Iris pigment epithelial cell (primary cell): ENCODE results near the gene GORASP1.

Experiments
- DNase-seq: peaks from one replicate; pipeline ENCODE4 v3.0.0-alpha.2; 2011; ENCODE audit warnings: low read depth

The GORASP1 gene

DNA sequence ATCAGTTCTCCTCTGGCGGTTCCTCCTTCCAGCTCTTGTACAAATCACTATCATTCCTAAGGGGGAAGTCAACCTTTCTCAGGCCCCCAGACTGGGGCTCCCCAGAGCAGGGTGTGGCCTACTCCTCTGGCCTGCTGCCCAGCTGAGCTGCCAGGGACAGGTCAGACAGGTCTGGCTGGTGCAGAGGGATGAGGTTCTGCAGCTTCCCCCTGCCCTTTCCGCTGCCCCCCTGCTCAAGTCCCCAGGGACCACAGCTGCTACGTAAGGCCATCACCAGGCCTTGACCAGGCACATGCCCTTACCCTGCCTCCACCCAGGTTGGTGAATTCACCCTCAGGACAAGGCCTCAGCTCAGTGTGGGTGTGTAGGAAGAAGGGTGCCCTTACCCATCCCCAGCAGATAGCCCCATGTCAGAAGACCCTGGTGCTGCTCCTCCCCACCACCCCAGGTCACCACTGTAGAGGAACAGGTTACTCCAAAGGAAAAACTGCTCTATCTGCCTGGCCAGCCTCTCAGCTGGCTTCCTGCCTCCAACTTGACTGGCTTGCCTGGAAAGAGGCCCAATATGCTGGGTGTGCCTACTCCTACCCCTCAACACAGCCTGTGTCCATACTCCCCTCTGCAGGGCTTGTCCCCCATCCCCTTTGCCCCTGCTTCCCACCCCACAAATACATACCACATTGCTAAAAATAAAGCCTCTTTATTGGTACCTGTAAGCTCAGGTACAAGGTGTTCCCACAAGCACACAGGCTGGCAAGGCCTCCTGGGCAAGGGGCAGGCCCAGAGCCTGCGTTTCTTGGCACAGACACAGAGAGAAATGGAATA lies 34.0 kb upstream of the GORASP1 start:
- peak; percentile 63 for DNase-seq

DNA sequence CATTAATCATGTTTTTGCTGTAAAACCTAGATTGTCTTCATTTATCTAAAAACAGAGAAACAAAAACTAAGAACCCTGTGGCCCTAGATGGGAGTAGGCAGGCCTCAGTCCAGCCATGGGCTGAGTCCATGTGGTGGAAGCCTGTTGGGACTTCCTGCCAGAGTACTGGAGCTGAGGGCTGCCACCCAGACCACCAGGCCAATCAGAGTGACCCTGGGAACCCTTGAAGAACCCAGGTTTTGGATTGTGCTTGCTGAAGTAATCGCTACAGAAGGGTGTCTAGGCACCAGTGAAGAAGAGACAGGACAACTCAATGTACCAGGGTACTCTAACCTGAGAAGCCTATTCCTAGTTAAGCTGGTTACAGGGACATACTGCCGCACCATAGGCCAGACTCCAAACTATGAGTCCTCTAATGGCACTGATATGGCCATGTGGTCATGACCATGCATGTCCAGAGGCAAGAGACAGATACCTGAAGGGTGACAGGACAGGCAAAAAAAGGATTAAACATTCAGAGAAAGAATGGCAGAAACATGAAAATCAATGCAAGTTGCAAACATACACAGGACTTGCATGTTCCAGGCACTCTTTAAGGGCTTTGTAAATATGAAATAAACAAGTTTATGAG lies 33.0 kb upstream of the GORASP1 start:
- DNase-seq = no peak

DNA sequence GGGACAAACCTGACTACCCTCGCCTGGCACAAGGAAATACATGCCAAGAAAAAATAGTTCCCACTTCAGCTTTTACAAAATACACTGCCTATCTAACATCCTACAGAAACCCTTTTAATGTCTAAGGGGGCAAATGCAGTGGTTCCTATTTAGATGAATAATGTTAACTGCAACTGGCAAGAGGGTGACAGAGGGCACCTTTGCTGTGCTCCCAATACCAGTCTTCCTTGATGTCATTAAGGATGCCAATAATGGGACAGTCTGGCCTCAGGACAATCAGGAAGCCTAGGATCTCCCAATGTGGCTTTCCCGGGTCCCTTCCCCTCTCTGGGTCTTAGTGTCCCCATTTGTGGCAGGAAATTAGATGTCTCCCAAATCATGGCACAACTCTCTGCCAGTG lies 32.0 kb upstream of the GORASP1 start:
- DNase-seq = no peak

DNA sequence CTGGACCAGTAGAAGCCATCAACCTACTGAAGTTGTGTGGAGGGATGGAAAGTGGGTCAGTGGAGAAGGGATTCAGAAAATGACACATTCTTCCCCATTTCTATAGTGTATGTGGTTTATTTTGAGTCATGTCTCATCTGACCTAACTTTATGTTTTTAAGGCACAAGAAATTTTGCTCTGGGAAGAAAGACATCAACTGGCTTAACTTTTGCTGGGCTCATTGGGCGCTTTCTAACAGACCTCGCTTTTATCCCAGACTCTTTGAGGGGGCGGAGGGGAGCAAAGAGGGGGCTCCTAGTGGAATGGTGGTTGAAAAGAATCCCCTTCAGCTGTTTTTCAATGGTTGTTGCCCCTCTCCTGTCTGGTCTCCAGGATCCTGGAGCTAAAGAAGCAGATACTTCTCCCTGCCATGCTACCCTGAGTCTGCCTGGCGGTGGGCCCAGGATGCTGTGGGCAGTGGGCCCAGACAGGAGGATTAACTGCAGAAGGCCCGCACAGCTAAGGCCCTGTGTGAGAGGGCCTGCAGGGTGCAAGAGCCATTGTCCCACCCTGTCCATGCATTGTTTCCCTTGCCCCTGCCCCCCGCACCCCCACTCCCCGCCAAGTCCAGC lies 31.5 kb upstream of the GORASP1 start:
- DNase-seq = peak; percentile 51

DNA sequence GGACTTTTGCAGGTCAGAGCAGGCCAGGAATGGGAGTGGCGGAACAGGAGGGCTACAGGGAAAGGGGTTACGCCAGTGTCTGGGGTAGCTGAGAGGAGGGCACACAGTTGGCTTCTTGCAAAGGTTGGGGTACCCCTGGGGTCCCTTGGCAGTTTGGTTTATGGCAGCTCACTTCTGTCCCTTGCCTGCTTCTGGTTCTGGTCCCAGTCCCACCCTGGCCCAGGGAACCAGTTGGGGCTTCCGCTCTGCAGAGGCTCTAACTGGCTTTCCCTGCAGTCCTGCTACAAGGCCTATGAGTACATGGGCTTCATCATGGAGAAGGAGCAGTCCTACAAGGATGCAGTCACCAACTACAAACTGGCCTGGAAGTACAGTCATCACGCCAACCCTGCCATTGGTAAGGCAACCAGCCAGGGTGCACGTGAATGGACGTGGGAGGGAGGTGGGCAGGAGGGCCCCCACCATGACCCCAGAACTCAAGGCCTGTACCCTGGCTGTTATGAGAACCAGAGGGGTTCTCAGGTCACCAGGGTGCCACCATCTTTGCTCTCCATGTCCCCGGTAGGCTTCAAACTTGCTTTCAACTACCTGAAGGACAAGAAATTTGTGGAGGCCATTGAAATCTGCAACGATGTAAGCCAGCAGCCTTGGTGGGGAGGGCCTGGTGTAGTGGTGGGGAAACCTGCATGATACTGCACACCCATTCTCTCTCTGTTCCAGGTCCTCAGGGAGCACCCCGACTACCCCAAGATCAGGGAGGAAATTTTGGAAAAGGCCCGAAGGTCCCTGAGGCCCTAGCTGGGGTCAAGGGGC lies 30.8 kb upstream of the GORASP1 start:
- DNase-seq = no peak

DNA sequence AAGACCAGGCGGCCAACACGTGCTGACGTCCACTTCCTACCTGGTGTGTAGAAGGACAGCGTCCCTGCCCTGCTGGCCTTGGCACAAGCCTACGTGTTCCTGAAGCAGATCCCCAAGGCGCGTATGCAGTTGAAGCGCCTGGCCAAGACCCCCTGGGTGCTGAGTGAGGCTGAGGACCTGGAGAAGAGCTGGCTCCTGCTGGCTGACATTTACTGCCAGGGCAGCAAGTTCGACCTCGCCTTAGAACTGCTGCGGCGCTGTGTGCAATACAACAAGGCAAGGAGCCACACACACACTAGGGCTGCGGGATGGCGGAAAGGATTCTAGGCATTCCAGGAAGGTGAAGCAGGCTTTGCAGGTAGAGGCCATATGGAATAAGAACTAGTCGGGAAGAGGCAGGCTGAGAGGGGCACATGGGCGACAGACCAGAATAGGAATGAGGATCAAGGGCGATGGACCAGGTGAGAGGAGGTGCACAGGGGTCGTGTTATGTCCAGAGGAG lies 30.1 kb upstream of the GORASP1 start:
- no peak for DNase-seq

DNA sequence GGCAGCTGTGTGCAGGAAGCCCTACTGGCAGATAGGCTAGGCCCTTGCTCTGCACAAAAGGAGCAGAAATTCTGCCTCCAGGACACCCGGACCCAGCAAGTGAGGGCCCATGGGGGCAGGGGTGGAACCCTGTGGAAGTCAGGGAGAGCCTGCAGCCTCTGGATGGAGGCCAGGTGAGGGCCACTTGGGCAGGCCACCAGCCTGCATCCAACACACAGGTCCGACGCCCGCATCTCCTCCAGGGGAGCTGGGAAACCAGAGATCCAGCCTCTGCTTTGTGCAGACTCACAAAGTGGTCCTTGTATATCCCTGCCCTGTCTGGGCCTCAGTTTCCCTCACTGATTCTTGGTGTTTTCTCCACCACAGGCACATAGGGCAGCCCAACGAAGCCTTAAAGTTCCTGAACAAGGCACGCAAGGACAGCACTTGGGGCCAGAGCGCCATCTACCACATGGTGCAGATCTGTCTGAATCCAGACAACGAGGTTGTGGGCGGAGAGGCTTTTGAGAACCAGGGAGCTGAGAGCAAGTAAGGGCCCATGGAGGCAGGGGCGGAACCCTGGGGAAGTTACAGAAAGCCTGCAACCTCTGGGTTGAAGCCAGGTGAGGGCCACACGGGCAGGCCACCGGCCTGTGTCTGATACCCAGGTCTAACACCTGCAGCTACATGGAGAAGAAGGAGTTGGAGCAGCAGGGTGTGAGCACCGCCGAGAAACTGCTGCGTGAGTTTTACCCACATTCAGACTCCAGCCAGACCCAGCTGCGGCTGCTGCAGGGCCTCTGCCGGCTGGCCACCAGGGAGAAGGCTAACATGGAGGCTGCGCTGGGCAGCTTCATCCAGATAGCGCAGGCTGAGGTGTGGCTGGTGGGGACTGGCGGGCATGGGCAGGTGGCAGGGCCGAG lies 29.4 kb upstream of the GORASP1 start:
- DNase-seq = no peak

DNA sequence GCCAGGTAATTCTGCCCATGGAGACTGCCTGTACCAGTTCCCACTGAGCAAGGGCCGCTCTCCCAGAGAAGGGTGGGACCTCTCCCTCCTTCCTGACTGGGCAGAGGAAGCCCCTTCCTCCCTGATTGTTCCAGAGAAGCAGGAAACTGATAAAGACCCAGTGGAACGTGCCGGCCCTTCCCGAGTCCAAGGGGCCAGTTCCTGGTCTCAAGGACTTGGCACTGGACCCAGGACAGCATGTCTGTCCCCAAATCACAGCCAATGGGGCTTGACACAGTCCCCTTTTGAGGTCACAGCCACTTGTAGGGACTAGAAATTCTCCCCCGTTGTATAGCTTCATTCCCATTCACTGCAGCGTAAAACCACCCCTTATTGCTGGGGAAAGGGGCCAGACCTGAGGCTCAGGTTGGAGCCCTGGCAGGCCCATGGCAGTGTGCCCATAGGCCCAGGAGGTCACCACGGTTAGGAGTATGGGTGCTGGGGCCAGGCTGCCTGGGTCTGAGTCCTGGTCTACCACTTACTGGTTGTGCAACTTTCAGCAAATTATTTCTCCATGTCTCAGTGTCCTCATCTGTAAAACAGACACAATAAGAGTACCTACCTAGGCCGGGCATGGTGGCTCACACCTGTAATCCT lies 27.9 kb upstream of the GORASP1 start:
- DNase-seq = no peak

DNA sequence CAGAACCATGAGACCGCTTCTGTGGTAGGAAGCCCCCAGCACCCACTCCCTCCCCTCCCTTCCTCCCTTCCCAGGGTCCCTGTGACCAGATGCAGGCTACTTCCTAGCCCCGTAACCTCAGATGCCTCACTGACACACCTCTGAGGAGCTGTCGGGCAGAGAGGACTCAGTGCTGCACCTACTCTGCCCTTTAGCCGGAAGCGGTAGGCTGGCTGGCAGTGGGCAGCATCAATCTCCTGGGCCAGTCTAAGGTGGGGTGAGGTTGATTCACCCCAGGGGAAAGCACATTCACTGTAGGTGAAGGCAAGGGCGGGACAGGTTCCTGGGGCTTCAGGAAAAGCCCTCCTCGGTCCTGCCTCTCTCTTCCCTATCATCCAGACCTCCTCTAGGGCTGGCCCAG lies 26.9 kb upstream of the GORASP1 start:
- no peak for DNase-seq

DNA sequence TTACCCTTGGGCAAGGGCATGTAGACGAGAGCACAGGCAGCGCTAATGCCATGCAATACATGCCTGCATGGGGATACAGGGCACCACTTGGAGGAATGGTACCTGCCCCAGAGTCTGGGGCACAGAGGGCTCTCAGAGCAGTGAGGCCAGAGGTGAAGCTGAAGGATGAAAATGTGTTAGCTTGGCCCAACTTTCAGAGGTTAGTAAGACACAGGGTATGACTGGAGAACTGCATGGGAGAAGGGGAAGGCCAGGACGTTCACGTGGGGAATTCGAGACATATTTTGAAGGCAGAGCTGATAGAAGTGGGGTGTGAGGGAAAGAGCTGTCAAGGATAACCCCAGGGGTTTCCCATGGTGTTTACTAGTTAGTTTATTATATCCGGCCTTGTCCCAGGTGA lies 26.4 kb upstream of the GORASP1 start:
- DNase-seq = no peak

DNA sequence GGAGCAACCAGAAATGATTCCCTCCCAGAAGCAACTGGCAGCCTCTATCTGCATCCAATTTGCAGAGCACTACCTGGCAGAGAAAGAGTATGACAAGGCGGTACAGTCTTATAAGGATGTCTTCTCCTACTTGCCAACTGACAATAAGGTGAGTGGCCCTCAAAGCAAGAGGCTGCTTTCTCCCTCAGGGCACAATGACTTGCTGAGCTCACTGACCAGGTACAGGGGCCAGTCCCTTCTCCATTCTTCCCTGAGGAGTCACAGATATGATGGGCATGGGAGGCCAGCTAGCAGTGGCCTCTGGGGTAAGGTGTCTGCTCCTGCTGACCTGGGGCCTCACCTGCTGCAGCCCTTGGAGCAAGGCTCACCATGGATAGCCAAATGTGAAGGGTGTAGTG lies 25.7 kb upstream of the GORASP1 start:
- no peak for DNase-seq

DNA sequence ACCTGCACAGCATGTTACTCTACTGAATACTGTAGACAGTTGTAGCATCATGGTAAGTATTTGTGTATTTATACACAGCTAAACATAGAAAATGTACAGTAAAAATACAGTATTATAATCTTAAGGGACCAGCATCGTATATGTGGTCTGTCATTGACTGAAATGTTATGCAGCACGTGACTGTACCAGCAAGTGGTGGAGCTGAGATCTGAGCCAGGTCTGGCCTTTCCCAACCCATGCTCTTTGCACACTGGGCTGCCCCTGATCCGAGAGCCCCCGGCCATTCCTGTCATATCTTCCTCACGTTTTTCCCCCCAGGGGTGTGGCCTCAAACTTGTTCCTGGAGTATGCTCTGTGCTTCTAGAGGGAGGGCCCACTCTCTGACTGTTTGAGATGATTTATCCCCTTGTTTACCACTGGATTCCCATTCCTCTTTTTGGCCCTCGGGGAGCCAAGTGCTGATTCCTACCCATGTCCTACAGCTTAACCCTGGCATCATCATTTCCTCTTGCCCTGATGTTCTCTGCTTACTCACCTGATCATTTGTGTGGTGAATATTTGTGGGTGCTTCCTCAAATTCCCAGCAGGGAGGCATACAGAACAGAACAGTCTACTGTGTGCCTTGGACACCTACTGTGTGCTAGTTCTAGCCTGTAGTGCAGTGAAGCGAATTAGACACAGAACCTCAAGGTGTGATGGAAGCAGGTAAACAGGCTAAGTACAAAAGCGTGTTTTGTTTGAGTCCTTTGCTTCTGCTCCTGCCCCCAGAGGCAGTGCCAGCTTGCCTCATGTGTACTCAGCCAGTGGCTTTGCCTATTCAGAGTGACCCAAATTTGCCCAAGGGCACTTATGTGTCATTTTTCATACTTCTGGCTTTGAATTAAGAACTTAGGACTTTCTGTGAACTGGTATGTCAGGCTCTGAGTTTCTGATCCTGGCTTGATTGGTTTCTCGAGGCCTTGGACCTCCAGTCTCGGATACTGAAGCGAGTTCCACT lies 25.0 kb upstream of the GORASP1 start:
- no peak for DNase-seq

DNA sequence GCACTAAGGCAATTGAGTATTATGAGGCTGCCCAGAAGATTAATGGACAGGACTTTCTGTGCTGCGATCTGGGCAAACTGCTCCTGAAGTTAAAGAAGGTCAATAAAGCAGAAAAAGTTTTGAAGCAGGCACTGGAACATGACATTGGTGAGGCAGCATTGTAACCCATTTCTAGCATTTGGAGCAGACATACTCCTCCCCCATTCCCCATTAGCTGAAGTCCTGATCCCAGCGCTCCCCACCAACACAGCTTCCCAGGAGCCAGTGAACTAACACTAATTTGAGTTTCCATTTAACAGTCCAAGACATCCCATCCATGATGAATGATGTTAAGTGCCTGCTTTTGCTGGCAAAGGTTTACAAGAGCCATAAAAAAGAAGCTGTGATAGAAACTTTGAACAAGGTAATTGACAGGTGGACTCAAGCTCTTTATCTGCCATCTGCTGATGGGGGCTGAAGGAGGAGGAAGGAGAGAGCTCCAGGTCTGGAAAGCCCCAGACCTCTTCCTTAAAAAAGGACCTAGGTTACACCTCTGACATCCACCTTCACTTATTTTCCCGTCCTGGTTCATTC lies 23.4 kb upstream of the GORASP1 start:
- no peak for DNase-seq

DNA sequence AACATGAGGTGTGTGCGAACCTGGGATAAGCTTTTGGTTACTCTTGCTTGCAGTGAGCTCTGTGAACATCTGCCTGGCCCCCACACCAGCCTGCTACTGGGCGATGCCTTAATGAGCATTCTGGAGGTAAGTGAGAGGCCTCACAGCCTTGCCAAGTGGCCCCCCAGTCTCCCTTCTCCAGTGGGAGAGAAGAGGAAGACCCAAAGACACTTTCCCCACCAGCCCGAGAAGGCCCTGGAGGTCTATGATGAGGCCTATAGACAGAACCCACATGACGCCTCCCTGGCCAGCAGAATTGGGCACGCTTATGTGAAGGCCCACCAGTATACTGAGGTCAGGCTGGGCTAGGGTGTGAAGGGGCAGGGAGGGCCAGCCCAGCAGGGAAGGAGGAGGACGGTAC lies 22.6 kb upstream of the GORASP1 start:
- no peak for DNase-seq

DNA sequence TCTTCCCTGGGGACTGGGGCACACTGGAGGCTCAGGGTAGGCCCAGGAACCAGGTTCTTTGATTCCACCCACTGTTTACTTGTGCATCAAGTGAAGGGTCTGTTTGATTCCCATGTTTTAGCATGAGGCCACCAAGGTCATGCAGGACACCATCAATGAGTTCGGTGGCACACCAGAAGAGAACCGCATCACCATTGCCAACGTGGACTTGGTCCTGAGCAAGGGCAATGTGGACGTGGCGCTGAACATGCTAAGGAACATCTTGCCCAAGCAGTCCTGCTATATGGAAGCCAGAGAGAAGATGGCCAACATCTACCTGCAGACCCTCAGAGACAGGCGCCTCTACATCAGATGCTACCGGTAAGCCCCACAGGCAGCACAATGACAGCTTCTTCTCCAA lies 21.5 kb upstream of the GORASP1 start:
- DNase-seq = no peak

DNA sequence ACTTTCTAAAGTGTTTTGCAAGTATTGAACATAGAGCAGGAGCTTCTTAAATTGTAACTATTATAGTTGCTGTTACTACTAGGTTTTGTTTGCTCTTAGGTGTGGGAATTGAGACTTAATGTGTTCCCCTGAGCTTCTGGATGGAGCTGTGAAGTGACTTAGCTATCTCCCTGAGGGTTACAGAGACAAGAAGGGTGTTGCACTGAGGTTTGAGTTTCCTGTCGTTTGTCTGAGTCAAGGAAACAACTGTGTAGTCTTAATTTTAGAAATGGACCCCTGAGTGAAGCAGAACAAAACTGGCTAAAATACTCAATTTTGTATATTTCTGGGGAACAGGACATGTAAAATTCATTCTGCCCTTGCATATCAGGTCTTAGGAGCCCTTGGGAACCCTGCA lies 20.5 kb upstream of the GORASP1 start:
- no peak for DNase-seq

DNA sequence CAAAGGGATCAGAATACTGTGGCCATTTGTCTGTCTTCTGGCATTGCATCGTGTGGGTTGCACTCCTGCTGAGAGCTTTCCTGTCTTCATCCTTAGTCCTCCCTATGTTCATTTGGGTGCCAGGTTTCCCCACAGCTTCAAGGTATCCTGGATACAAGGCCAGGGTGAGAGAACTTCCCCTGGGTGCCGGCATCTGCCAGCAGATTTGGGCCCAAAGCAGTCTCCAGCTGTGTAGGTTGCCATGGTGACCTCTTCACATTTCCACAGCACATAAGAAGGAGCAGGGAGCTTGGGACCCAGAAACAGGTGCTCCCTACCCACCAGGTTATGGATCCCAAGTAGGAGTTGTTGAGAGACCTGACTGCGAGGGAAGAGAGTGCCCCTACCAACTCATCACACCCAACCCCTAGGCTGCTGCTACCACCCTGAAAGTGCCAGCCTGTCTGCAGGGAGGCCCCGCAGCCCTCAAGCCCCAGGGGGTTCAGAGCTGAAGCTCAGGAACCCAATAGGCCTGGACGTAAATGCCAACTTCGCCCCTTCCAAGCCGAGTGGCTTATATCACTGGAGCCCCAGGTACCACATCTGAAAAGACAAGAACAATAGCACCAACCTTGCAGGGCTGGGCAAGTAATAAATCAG lies 20.0 kb upstream of the GORASP1 start:
- no peak for DNase-seq

DNA sequence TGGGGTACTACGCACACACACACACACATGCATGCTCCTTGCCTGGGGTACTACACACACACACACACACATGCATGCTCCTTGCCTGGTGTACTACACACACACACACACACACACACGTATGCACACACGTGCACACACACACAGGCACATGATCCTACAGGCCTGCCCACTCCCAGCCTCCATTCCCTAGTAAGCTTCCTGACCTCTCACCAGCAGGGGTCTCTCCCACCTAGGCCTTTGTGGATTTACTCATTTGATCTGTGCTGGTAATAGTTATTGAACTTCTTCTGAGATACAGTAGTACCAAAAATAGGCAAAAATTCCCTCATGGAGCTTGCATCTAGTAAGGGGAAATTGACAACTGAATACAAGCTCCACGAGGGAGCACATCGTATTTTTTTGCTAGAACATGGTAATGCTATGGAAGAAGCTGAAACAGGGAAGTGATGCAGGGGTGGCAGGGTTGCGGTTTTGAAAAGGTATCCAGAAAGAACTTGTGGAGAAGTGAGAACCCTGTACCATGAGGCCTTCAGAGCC lies 19.2 kb upstream of the GORASP1 start:
- peak; percentile 43 for DNase-seq
